ENCODE results near the gene OSBPL6.

DNA sequence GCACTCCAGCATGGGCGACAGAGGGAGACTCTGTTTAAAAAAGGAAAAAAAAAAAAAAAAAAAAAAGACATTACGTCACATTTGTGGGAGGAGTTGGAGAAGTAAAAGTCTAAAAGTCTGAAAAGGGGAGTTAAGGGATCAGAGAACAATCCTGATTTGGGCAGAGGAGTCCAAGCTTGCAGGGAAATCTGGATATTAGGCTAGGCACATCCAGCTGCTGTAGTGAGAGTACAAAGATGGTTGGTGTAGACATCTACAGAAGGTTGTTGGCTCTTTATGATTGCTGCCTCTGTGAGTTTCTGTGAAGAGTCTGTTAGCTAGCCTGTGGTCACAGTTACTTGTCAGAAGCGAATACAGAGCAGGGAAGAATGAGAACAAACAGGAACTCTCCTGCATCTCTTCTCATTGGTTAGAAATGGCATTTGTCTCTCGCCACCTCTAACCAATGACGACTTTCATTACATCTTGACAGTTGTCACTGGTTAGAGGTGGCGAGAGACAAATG lies 3.3 kb upstream of the OSBPL6 start:
- TF ChIP-seq, protein P1, sequence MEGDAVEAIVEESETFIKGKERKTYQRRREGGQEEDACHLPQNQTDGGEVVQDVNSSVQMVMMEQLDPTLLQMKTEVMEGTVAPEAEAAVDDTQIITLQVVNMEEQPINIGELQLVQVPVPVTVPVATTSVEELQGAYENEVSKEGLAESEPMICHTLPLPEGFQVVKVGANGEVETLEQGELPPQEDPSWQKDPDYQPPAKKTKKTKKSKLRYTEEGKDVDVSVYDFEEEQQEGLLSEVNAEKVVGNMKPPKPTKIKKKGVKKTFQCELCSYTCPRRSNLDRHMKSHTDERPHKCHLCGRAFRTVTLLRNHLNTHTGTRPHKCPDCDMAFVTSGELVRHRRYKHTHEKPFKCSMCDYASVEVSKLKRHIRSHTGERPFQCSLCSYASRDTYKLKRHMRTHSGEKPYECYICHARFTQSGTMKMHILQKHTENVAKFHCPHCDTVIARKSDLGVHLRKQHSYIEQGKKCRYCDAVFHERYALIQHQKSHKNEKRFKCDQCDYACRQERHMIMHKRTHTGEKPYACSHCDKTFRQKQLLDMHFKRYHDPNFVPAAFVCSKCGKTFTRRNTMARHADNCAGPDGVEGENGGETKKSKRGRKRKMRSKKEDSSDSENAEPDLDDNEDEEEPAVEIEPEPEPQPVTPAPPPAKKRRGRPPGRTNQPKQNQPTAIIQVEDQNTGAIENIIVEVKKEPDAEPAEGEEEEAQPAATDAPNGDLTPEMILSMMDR (IDR thresholded peaks at IDR 0.05), result no peak
- TF ChIP-seq EZH2 (IDR thresholded peaks at IDR 0.05; ENCODE audit: borderline replicate concordance, insufficient read depth, low read depth, low read length, poor library complexity, severe bottlenecking), result no peak
